RKO (cell line): Measurements from ENCODE around the gene MGMT.

Experiments used
- DNase-seq: peaks from one replicate; pipeline ENCODE4 v3.0.0-alpha.2; 2016; ENCODE audit warnings: low spot score

The MGMT gene

GRCh38 chr10:129624526-129624925 lies 157.5 kb downstream of the MGMT start:
- no peak for DNase-seq

GRCh38 chr10:129626309-129626708 lies 159.3 kb downstream of the MGMT start:
- no peak for DNase-seq

GRCh38 chr10:129626796-129627435 lies 159.9 kb downstream of the MGMT start:
- DNase-seq: no peak

- DNase-seq: no peak
These were observed 160.4 kb downstream of the MGMT start for GRCh38 chr10:129627442-129627841.

GRCh38 chr10:129628823-129629222 lies 161.8 kb downstream of the MGMT start:
- no peak for DNase-seq

- DNase-seq: no peak
These were observed 162.9 kb downstream of the MGMT start for GRCh38 chr10:129629911-129630310.

GRCh38 chr10:129631006-129631405 lies 164.0 kb downstream of the MGMT start:
- no peak for DNase-seq

- no peak for DNase-seq
These were observed 165.0 kb downstream of the MGMT start for GRCh38 chr10:129631870-129632623.

- DNase-seq: no peak
These were observed 170.0 kb downstream of the MGMT start for GRCh38 chr10:129637010-129637409.

- no peak for DNase-seq
These were observed 170.8 kb downstream of the MGMT start for GRCh38 chr10:129637846-129638245.

- DNase-seq: no peak
These were observed 174.3 kb downstream of the MGMT start for GRCh38 chr10:129641351-129641750.

- DNase-seq: no peak
These were observed 174.9 kb downstream of the MGMT start for GRCh38 chr10:129641982-129642381.

- DNase-seq: peak; percentile 16
These were observed 175.4 kb downstream of the MGMT start for GRCh38 chr10:129642427-129642826.

GRCh38 chr10:129643266-129643665 lies 176.2 kb downstream of the MGMT start:
- no peak for DNase-seq

GRCh38 chr10:129645487-129645886 lies 178.4 kb downstream of the MGMT start:
- no peak for DNase-seq

GRCh38 chr10:129646973-129647372 lies 179.9 kb downstream of the MGMT start:
- no peak for DNase-seq

- no peak for DNase-seq
These were observed 180.5 kb downstream of the MGMT start for GRCh38 chr10:129647590-129647989.

- no peak for DNase-seq
These were observed 181.8 kb downstream of the MGMT start for GRCh38 chr10:129648856-129649255.

- no peak for DNase-seq
These were observed 185.0 kb downstream of the MGMT start for GRCh38 chr10:129652021-129652420.

- DNase-seq: no peak
These were observed 185.6 kb downstream of the MGMT start for GRCh38 chr10:129652521-129653201.

GRCh38 chr10:129653428-129653827 lies 186.4 kb downstream of the MGMT start:
- DNase-seq: no peak

GRCh38 chr10:129653861-129654260 lies 186.8 kb downstream of the MGMT start:
- no peak for DNase-seq

GRCh38 chr10:129654461-129654860 lies 187.4 kb downstream of the MGMT start:
- no peak for DNase-seq
